Dedifferentiated amniotic fluid mesenchymal stem cell (primary cell): Measurements from ENCODE around the gene GPHN.

ENCODE experiments used
- DNase-seq: peaks from one replicate; pipeline ENCODE4 v3.0.0-alpha.2; 2016; ENCODE audit errors: extremely low spot score

GPHN gene

GRCh38 chr14:66507722-66508546, at the start of gene GPHN:
GPHN (plus strand) TSS chr14:66508147.
- DNase-seq = peak; percentile 97

DNA sequence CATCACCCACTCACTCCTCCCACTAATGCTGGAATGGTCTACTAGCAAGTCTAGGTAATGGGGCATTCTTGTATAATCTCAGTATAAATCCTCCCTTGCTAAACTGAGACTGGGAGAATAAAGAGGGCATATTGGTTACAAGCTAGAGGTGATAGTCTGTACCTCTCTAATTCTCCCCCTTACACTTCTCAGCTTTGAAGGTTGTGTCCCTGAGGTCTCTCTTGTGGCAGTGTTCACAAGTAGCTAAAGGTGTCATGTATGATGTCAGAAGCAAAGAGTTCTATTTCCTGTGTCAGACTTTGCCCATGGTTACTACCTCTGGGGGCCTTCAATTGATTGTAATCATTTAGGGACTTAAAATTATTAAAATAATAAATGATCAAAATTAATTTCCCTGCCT, 48.3 kb upstream of the GPHN start:
- no peak for DNase-seq

GRCh38 chr14:66464261-66464660, 43.7 kb upstream of the GPHN start:
- DNase-seq = no peak

- DNase-seq = no peak
Measured at GRCh38 chr14:66468778-66469367, 39.1 kb upstream of the GPHN start.

GRCh38 chr14:66471584-66471983, 36.4 kb upstream of the GPHN start:
- no peak for DNase-seq

DNA sequence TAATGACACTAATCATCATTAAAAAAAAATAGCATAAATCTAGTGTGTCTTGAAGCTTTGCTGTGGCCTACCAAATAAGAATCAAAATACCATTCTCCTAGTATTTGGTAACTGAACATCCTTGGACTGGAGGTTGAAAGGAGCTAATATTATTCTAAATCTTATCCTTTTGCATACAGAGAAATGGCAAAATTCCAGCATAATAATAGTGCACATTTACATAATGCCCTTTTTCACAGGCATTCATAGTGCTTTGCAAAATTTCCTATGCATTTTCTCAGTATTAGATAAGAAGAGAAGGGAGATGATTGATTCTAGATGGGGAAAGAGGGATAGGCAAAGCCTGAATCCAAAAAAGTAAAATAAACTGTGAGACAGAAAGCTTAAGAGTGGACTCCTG, 35.7 kb upstream of the GPHN start:
- DNase-seq = no peak

DNA sequence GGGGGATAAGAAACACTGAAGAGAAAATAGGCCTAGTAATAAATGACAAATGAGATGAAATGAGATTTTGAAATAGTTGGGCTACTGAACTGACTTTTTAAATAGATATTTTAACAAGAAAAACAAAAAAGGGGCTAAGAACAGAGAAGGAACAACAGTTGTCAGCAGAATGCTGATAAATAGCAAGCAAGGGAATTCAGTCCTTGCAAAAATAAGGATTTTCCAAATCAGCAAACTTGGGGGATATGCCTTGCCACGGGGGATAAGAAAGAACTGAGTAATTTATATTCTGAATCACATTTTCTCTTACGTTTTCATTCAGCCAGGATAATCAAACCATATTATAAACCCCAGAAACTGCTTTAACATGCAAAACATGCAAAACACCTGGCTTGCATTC, 34.7 kb upstream of the GPHN start:
- DNase-seq = no peak

DNA sequence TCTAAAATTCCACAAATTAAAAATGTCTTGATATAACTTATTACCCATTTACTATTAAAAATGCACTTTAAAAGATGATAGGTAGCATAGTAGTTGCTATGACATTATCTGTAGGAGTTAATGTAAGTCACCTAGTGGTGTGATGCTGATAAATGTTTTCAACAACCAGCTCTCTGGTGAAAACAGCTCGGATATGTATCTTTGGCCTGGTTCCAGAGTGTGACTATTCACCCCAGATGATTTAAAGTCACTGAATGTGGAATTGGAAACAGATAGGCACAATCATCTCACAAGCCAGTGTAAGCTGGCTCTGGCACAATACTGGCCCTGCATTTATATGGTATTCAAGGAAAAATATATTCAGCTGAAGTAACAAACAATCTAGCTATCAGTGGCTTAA, 31.0 kb upstream of the GPHN start:
- DNase-seq = no peak

DNA sequence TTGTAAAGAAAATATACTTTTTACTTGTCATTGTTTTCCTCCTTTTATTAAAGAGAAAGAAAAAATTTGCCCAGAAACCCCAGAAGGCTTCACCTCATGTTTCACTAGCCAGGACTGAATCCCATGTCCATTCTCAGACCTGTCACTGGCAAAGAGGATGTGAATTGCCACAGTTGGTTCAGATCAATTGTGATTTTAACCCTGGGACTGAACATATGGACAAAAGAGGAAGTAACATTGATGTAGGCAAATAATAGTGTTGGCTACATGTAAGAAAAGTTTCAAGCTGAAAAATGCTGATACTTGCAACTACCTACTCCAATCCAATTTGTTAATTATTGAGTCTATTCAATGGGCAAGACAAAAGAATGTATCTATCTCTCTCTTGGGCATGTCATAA, 30.4 kb upstream of the GPHN start:
- no peak for DNase-seq

GRCh38 chr14:66482873-66483272, 25.1 kb upstream of the GPHN start:
- DNase-seq = no peak

- no peak for DNase-seq
Measured at GRCh38 chr14:66483322-66483721, 24.6 kb upstream of the GPHN start.

DNA sequence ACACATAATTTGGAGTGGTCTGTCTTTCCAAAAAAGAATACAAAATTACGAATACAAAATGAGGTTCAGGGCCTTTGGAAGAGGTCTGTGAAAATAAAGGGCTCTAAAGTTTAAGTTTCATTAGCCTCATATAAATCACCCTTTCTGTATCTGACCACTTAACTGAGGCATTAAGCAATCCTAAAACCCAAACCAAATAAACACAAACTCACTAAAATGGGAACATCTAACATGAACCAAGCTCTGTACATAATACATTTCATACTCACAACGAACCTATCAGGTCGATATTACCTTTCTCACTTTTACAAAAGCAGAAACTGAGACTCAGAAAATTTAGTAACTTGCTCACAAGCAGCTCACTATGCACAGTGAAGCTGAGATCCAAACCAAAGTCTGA, 22.9 kb upstream of the GPHN start:
- no peak for DNase-seq

- DNase-seq = no peak
Measured at GRCh38 chr14:66485910-66486421, 22.0 kb upstream of the GPHN start, which contains the start of gene CCDC196. CCDC196 (plus strand) TSS chr14:66486371; CDS start chr14:66486503, 132 bp downstream.

DNA sequence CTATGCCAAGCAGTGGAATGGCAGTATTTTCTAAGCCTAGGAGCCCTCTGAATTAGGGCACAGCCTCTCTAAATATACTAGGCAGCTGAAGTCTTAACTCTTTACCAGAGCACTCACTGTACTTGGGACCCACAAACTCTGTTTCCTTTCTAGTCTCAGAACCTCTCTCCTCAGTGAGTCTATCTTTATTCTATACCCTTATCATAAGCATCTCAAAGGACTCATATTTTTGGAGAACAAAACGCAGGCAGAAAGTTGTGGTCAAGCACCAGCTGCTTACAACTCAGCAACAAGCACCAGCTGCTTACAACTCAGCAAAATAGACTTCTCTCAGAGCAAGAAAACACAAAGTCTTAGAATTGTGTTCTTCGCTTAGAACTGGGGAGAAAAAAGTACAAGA, 20.8 kb upstream of the GPHN start:
- DNase-seq = no peak

- DNase-seq = no peak
Measured at GRCh38 chr14:66490143-66491111, 17.5 kb upstream of the GPHN start.

DNA sequence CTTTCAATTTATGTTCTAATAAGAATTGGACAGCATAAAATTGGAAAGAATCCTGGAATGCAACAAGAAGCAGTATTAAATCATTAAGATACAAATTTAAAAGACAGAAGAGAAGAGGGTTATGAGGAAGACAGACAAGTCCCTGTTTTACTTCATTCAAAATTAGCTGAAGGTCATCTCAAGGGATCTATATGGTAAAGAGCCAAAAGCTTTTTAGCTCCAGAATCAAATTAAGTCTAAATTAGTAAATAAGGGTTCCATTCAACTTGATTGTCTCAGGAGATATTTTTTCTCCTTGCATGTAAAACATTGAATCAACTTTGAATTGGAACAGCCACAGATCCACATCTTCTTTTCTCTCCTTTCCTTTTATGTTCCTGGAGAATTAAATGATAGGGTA, 14.2 kb upstream of the GPHN start:
- DNase-seq = no peak

DNA sequence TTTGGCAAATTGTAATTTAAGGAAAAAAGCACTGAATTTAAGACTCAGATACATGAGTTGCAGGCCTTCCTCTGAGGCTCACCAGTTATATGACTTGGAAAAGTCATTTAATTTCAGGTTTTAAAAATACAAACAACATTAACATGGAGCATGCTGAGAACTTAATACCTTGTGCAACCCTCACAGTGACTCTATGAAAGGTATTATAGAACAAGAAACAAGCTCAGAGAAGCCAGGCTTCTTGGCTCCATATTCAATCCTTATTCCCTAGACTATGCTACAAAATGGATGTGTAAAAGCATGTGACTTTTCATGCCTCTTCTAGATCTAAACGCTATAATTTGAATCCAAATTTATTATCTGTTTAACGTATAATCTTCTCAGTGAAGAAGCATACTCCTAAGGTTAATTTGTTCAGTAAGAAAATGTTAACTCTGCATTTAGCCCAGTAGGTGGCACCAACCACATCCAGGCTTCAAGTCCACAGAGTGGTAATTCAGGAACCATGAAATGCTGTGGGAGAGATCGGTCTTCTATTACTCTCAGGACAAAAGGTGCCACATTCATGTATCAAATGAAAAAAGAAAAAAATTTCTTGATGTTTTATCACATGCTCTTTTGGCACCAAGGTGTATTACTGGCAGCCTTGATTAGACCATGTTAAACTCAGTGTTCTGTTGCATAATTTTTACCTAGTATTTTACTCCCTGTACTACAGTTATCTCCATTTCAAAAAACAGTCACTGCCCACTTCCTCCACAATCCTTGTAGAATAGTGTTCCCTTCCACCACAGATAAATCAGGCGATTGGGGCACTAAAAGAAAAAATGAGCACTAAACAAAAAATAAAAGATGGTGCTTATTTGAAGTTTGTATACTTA, 12.5 kb upstream of the GPHN start:
- DNase-seq = peak; percentile 68

DNA sequence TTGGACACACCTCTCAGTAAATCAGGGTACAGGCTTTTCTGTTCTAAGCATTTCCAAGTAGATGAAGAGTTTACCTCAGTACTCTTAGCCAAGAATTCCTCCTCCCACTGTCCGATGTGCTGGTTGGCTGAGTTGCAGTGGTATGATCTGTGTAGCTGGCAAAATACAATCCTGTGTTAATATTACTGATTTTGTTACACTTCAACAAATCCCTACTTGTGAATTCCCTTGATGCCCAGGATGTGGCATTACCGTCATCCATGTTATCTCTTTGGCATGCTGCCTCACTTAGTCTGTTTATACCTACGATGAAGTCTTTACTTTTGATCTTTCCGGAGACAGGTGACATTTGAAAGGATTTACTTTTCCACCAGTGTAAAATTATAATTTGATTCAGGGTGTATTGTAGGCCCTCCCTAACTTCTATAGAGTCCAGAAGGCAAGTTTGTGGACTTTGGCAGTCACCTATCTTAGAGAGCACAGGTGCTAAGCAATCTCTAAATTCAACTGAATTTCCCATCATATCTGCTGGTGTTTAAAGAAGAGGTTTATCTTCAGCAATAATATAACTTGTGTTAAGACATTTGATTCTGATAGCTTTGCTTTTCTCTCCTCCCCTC, 11.6 kb upstream of the GPHN start:
- DNase-seq = no peak

DNA sequence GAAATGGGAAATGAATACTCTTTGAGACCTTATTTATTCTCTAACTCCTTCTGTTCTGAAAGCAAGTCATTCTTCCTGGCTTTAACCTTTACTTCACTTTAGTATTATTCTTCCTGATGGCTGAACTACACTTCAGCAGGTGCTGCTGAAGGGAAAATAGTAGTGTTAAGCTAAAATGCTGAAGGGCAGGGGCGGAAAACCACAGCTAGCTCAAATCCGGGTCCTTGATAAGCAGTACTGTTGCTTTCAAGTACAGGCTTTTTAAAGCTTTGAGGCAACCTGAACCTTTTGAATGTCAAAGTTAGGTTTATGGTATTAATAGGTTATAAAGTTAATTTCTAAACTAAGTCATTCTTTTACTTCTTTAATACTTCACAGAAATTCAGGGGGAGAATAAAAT, 11.0 kb upstream of the GPHN start:
- DNase-seq = no peak

GRCh38 chr14:66498311-66498710, 9.6 kb upstream of the GPHN start:
- no peak for DNase-seq

DNA sequence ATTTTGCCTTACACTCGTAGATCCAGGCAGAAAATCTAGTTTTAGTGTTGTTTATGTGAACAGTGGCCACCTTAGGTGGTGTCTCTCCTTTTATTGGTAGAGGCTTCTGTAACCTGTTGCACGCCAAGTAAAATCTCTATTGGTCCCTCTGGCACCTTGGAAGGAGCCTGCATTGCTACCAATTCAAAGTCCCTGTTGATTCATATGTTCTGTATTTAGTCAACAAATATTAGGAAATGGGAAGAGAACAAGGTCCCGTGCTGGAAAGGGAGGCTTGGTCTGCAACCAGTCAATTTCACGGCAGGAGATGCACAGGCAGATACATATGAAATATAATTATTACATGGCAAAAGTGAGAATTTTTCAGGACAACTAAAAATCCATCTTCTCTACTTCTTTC, 6.4 kb upstream of the GPHN start:
- DNase-seq = no peak
